ENCODE measurements around the gene GTPBP4. TPM values are rescaled to one million over a fixed set of nuclear protein-coding genes. Genes with fewer than 3 reads are reported as not detected.

The GTPBP4 gene
- total RNA-seq, 2 experiments from 2014 or later: 50.3 to 53.7 TPM

- ChIA-PET POLR2A (interaction anchor here (0.8 kb wide), 1 partner anchor 13 kb away, joined by 4 read pairs; the partner anchor contains the start of gene LARP4B), CTCF (interaction anchor here (1.0 kb wide), 1 partner anchor 44 kb away, joined by 3 read pairs; the partner anchor contains the start of gene GTPBP4)
- no peaks in the 10 kb centered on the region for H3K9me3 ChIP-seq (ENCODE audit: control insufficient read depth in 1 of 2, insufficient read depth in 1 of 2, low read length in 2 of 2)
- H3K4me1 ChIP-seq (ENCODE audit: insufficient read depth, low read length): peaks cover 11% of the 10 kb centered on the region
- H3K36me3 Mint-ChIP-seq (ENCODE audit: low read depth): no peaks in the 10 kb centered on the region
- H3K4me3 Mint-ChIP-seq: no peak overlapping the region
- no peaks in the 10 kb centered on the region for H3K27me3 ChIP-seq (ENCODE audit: control insufficient read depth in 1 of 2, insufficient read depth in 2 of 2, low read length in 2 of 2)
- H3K4me3 ChIP-seq (ENCODE audit: low read length): no peak overlapping the region
- peaks cover 15% of the 10 kb centered on the region for H3K4me1 Mint-ChIP-seq (ENCODE audit: low read depth)
- DNase-seq: peak in 9 of 14 experiments; percentile 8 to 76 (median 38)
- H3K36me3 ChIP-seq (ENCODE audit: insufficient read depth, low read length): no peaks in the 10 kb centered on the region
- H3K27ac Mint-ChIP-seq: no peak overlapping the region
- H3K27ac ChIP-seq (ENCODE audit: low read depth in 1 of 2, low read length in 2 of 2): no peak overlapping the region
- intact Hi-C loops (cut with DNase I, micrococcal nuclease): no loop called here
- H3K27me3 Mint-ChIP-seq: no peaks in the 10 kb centered on the region
- no peaks in the 10 kb centered on the region for H3K9me3 Mint-ChIP-seq
- no peak for TF ChIP-seq CTCF (IDR thresholded peaks at IDR 0.05)
- peak; percentile 44 for ATAC-seq (ENCODE audit: poor library complexity)
Observed at GRCh38 chr10:944034-944831, 44.0 kb upstream of the GTPBP4 start.

- peaks cover 7% of the 10 kb centered on the region for H3K4me1 ChIP-seq (ENCODE audit: insufficient read depth, low read length)
- H3K9me3 ChIP-seq (ENCODE audit: control insufficient read depth in 1 of 2, insufficient read depth in 1 of 2, low read length in 2 of 2): no peaks in the 10 kb centered on the region
- DNase-seq (no peak), ATAC-seq (ENCODE audit: poor library complexity) (no peak)
- CTCF ChIA-PET: no interaction called here
- no peaks in the 10 kb centered on the region for H3K27me3 ChIP-seq (ENCODE audit: control insufficient read depth in 1 of 2, insufficient read depth in 2 of 2, low read length in 2 of 2)
- POLR2A ChIA-PET: no interaction called here
- H3K27ac ChIP-seq (ENCODE audit: low read depth in 1 of 2, low read length in 2 of 2): no peak overlapping the region
- peaks cover 9% of the 10 kb centered on the region for H3K4me1 Mint-ChIP-seq (ENCODE audit: low read depth)
- no peak overlapping the region for H3K4me3 Mint-ChIP-seq
- no peaks in the 10 kb centered on the region for H3K36me3 ChIP-seq (ENCODE audit: insufficient read depth, low read length)
- no peaks in the 10 kb centered on the region for H3K36me3 Mint-ChIP-seq (ENCODE audit: low read depth)
- TF ChIP-seq CTCF (IDR thresholded peaks at IDR 0.05): no peak
- H3K27me3 Mint-ChIP-seq: no peaks in the 10 kb centered on the region
- H3K27ac Mint-ChIP-seq: no peak overlapping the region
- no peaks in the 10 kb centered on the region for H3K9me3 Mint-ChIP-seq
- H3K4me3 ChIP-seq (ENCODE audit: low read length): no peak overlapping the region
- intact Hi-C loops (cut with DNase I, micrococcal nuclease): no loop called here
Observed at GRCh38 chr10:945778-946177, 42.5 kb upstream of the GTPBP4 start.

- no peaks in the 10 kb centered on the region for H3K9me3 Mint-ChIP-seq
- Histone ChIP-seq H3K4me3 (ENCODE audit: low read length) (no peak overlapping the region), H3K4me1 (ENCODE audit: insufficient read depth, low read length) (peaks cover 7% of the 10 kb centered on the region), H3K36me3 (ENCODE audit: insufficient read depth, low read length) (no peaks in the 10 kb centered on the region), H3K27me3 (ENCODE audit: control insufficient read depth in 1 of 2, insufficient read depth in 2 of 2, low read length in 2 of 2) (peaks cover 0 to 2% of the 10 kb centered on the region in 2 experiments), H3K27ac (ENCODE audit: low read depth in 1 of 2, low read length in 2 of 2) (no peak overlapping the region), H3K9me3 (ENCODE audit: control insufficient read depth in 1 of 2, insufficient read depth in 1 of 2, low read length in 2 of 2) (no peaks in the 10 kb centered on the region)
- no peak for TF ChIP-seq CTCF (IDR thresholded peaks at IDR 0.05)
- peaks cover 9% of the 10 kb centered on the region for H3K4me1 Mint-ChIP-seq (ENCODE audit: low read depth)
- POLR2A ChIA-PET: no interaction called here
- ATAC-seq (ENCODE audit: poor library complexity): no peak
- no peaks in the 10 kb centered on the region for H3K36me3 Mint-ChIP-seq (ENCODE audit: low read depth)
- no peak overlapping the region for H3K4me3 Mint-ChIP-seq
- intact Hi-C loops (cut with DNase I, micrococcal nuclease): no loop called here
- no peaks in the 10 kb centered on the region for H3K27me3 Mint-ChIP-seq
- H3K27ac Mint-ChIP-seq: no peak overlapping the region
- CTCF ChIA-PET: no interaction called here
- no peak for DNase-seq
Observed at GRCh38 chr10:947051-947450, 41.2 kb upstream of the GTPBP4 start.

Data from CD4-positive, alpha-beta T cell (primary cell).